BLaER1 (cell line): ENCODE measurements around the gene ZEB2.

Experiments used
- H3K27ac ChIP-seq: shearing (Covaris generic); formaldehyde crosslinking; 2 replicates; pipeline ENCODE4 v1.8.1; 2022
- H3K27me3 ChIP-seq: shearing (Covaris generic); formaldehyde crosslinking; 2 replicates; pipeline ENCODE4 v1.8.1; 2022
- H3K36me3 ChIP-seq: shearing (Covaris generic); formaldehyde crosslinking; 2 replicates; pipeline ENCODE4 v1.8.1; 2022
- H3K4me1 ChIP-seq: shearing (Covaris generic); formaldehyde crosslinking; 2 replicates; pipeline ENCODE4 v1.8.1; 2022
- H3K4me2 ChIP-seq: shearing (Covaris generic); formaldehyde crosslinking; 2 replicates; pipeline ENCODE4 v1.8.1; 2022
- H3K4me3 ChIP-seq: shearing (Covaris generic); formaldehyde crosslinking; 2 replicates; pipeline ENCODE4 v1.8.1; 2022
- H3K9ac ChIP-seq: shearing (Covaris generic); formaldehyde crosslinking; 2 replicates; pipeline ENCODE4 v1.8.1; 2022
- H3K9me3 ChIP-seq: shearing (Covaris generic); formaldehyde crosslinking; 2 replicates; pipeline ENCODE4 v1.8.1; 2022
- H4K20me1 ChIP-seq: shearing (Covaris generic); formaldehyde crosslinking; 2 replicates; pipeline ENCODE4 v1.8.1; 2022
- Cebpa-rat ChIP-seq: shearing (Covaris generic); IDR thresholded peaks from 2 replicates; pipeline ENCODE4 v1.8.1; 2022

The ZEB2 gene

DNA sequence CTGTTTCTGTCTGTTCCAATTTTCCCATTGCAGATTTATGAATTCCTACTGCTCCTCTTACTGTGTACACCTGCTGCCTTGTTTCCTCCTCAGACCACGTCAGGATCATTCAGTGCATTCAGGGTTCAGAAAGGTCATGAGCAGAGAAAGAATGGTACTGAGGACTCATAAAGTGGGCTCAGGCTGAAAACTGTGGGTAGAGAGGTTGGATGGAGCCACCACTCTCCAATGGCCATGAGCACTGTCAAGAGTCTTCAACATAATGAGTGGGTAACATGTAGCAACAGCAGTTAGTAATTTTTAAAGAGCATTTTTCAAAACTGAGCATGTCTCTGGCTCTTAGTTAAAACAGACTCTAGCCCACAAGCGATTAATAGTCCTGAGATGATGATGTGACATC, 138.2 kb downstream of the ZEB2 start:
- no peaks in the 10 kb centered on the region for H3K27me3 ChIP-seq
- no peaks in the 10 kb centered on the region for H3K9me3 ChIP-seq
- TF ChIP-seq Cebpa-rat = no peak
- H3K4me2 ChIP-seq = no peak overlapping the region
- no peak overlapping the region for H3K4me3 ChIP-seq
- peaks cover 9% of the 10 kb centered on the region; the same call in 1 of the 2 replicates for H3K36me3 ChIP-seq
- peaks cover 40% of the 10 kb centered on the region for H4K20me1 ChIP-seq
- peaks cover 24% of the 10 kb centered on the region for H3K4me1 ChIP-seq
- no peak overlapping the region for H3K27ac ChIP-seq
- H3K9ac ChIP-seq = no peak overlapping the region

GRCh38 chr2:144379851-144380311, 140.0 kb downstream of the ZEB2 start:
- TF ChIP-seq Cebpa-rat = no peak
- no peaks in the 10 kb centered on the region for H3K27me3 ChIP-seq
- no peak overlapping the region for H3K4me2 ChIP-seq
- peaks cover 25% of the 10 kb centered on the region for H3K4me1 ChIP-seq
- H3K9ac ChIP-seq = no peak overlapping the region
- no peaks in the 10 kb centered on the region for H3K36me3 ChIP-seq
- peaks cover 22% of the 10 kb centered on the region for H4K20me1 ChIP-seq
- no peak overlapping the region for H3K27ac ChIP-seq
- no peaks in the 10 kb centered on the region for H3K9me3 ChIP-seq
- H3K4me3 ChIP-seq = no peak overlapping the region

DNA sequence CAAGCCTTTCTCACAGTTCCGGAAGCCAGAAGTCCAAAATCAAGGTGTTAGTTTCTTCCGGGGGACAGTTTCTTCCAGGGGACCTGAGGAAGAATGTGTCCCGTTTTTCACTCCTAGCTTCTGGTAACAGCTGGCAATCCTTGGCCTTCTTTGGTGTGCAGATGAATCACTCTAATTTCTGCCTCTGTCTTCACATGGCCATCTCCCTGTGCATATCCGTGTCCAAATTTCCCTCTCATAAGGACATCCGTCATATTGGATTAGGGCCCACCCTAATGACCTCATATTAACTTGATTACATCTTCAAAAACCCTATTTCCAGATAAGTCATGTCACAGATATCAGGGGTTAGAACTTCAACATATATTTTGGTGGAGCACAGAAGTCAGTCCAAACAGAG, 141.4 kb downstream of the ZEB2 start:
- H3K9ac ChIP-seq = no peak overlapping the region
- H3K4me3 ChIP-seq = no peak overlapping the region
- no peaks in the 10 kb centered on the region for H3K36me3 ChIP-seq
- no peak overlapping the region for H3K27ac ChIP-seq
- H3K4me1 ChIP-seq = peaks cover 24% of the 10 kb centered on the region
- H4K20me1 ChIP-seq = peaks cover 9% of the 10 kb centered on the region
- H3K9me3 ChIP-seq = no peaks in the 10 kb centered on the region
- no peaks in the 10 kb centered on the region for H3K27me3 ChIP-seq
- no peak for TF ChIP-seq Cebpa-rat
- H3K4me2 ChIP-seq = no peak overlapping the region

GRCh38 chr2:144377914-144378313, 142.0 kb downstream of the ZEB2 start:
- Histone ChIP-seq H4K20me1 (peaks cover 6% of the 10 kb centered on the region; the same call in 1 of the 2 replicates), H3K4me2 (no peak overlapping the region), H3K36me3 (no peaks in the 10 kb centered on the region), H3K27ac (no peak overlapping the region), H3K27me3 (no peaks in the 10 kb centered on the region), H3K9me3 (no peaks in the 10 kb centered on the region), H3K4me3 (no peak overlapping the region), H3K9ac (no peak overlapping the region), H3K4me1 (peaks cover 17% of the 10 kb centered on the region)
- TF ChIP-seq Cebpa-rat = no peak

- Histone ChIP-seq H3K4me1 (peaks cover 12% of the 10 kb centered on the region; the same call in 1 of the 2 replicates), H3K27ac (no peak overlapping the region), H3K9ac (no peak overlapping the region), H4K20me1 (no peaks in the 10 kb centered on the region), H3K36me3 (no peaks in the 10 kb centered on the region), H3K9me3 (no peaks in the 10 kb centered on the region), H3K27me3 (no peaks in the 10 kb centered on the region), H3K4me2 (no peak overlapping the region), H3K4me3 (no peak overlapping the region)
- TF ChIP-seq Cebpa-rat = no peak
These were observed 143.0 kb downstream of the ZEB2 start for GRCh38 chr2:144376926-144377325.

DNA sequence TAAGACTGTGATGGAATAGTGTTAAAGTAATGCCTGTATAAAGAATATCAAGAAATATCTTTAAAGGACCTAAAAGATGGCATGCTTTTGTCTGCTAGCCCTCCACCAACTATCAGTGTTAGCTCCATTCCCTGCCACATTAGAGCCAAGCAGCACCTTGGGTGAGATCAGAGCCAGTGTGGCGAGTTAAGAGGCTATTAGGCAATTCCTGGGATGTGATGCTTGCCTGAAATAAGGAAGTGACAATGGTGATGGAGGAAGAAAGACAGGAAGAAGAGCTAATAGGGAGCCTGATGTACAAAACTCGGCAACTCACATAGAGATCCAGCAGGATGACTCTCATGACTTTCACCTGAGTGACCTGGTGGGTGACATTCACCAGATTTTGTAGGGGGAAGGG, 143.5 kb downstream of the ZEB2 start:
- Histone ChIP-seq H4K20me1 (no peaks in the 10 kb centered on the region), H3K27me3 (no peaks in the 10 kb centered on the region), H3K9ac (no peak overlapping the region), H3K36me3 (no peaks in the 10 kb centered on the region), H3K4me2 (no peak overlapping the region), H3K9me3 (no peaks in the 10 kb centered on the region), H3K4me1 (peaks cover 12% of the 10 kb centered on the region; the same call in 1 of the 2 replicates), H3K4me3 (no peak overlapping the region), H3K27ac (no peak overlapping the region)
- no peak for TF ChIP-seq Cebpa-rat

DNA sequence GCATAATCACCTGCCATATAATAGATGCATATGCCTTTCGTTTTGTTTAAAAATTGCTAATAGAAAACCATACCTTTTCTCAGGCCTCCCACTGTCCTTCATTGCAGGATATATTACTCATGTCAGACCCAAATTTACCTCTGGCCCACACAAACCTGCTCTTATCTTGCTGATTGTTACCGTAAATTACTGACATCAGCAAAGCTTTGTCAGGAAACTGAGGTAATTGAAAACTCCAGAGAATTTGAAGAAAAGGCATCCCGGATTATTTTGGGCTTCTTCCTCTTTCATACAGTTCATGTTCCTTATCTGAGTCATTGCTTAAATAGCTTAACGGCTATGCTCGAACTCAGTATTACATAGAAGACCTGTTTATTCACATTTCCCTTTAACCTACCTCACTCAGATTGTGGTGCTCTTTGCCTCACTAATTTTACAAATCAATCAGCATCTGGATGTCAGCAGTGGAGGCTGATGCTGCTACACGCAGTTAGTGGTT, 145.7 kb downstream of the ZEB2 start:
- TF ChIP-seq Cebpa-rat = no peak
- Histone ChIP-seq H4K20me1 (no peaks in the 10 kb centered on the region), H3K4me3 (no peak overlapping the region), H3K36me3 (no peaks in the 10 kb centered on the region), H3K4me1 (peaks cover 21% of the 10 kb centered on the region), H3K9me3 (no peaks in the 10 kb centered on the region), H3K27me3 (no peaks in the 10 kb centered on the region), H3K27ac (no peak overlapping the region), H3K9ac (no peak overlapping the region), H3K4me2 (peak overlapping the region; percentile 27; the same call in 1 of the 2 replicates)

DNA sequence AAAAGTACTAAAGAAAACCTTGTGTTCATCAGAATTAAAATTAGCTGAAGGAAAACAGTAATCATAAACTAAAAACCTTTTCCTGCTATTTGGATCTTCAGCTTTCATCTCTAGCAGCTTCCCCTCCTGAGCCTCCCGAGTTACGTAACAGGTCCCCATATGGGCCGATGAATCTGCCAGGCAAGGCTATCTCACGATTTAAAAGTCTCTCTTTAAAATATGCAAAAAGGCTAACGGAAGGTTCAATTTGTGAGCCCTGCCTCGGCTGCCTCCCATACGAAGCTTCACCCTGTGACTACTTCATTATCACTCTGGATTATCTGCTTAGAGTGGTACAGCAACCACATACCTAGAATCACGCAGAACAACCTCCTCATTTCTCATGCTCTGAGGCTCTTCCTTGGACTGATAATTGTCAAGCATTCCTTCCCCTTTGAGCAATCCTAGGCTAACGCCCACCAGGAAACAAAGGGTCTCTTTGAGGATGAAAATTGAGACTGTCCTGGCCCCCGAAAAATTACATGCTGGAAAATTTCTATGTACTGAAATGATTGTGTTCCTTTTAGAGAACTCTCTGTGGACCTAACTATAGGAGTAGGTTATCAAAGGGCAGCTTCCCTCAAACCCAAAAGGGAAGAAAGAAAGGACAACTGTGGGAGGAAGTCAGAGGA, 147.4 kb downstream of the ZEB2 start:
- Histone ChIP-seq H3K4me3 (no peak overlapping the region), H4K20me1 (no peaks in the 10 kb centered on the region), H3K36me3 (no peaks in the 10 kb centered on the region), H3K9me3 (no peaks in the 10 kb centered on the region), H3K27ac (no peak overlapping the region), H3K4me2 (no peak overlapping the region), H3K4me1 (peaks cover 21% of the 10 kb centered on the region), H3K9ac (no peak overlapping the region), H3K27me3 (no peaks in the 10 kb centered on the region)
- no peak for TF ChIP-seq Cebpa-rat

- H3K36me3 ChIP-seq = no peaks in the 10 kb centered on the region
- no peak overlapping the region for H3K27ac ChIP-seq
- peaks cover 21% of the 10 kb centered on the region for H3K4me1 ChIP-seq
- no peaks in the 10 kb centered on the region for H3K27me3 ChIP-seq
- no peak overlapping the region for H3K9ac ChIP-seq
- no peaks in the 10 kb centered on the region for H3K9me3 ChIP-seq
- H3K4me2 ChIP-seq = peak overlapping the region; percentile 51
- no peaks in the 10 kb centered on the region for H4K20me1 ChIP-seq
- no peak overlapping the region for H3K4me3 ChIP-seq
- TF ChIP-seq Cebpa-rat = no peak
These were observed 148.9 kb downstream of the ZEB2 start for GRCh38 chr2:144370937-144371584.

DNA sequence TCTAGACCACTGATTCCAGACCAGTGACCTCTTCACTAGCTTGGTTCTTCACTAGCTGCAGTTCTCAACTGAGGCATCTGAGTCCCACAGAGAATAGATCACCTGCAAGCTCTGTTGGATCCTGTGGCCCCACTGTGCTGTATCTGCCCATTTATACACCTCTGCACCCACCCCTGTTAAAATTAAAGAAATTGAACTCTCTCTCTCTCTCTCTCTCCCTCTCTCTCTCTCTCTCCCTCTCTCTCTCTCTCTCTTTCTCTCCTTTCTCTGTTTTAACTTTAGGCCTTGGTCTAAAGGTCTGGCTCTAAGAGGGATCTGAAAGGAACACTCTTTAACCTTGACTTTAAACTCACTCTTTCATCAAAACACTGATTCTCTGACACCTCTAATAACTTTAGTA, 150.5 kb downstream of the ZEB2 start:
- Histone ChIP-seq H3K9me3 (no peaks in the 10 kb centered on the region), H3K4me2 (no peak overlapping the region), H3K27ac (no peak overlapping the region), H3K4me1 (peaks cover 15% of the 10 kb centered on the region), H3K36me3 (no peaks in the 10 kb centered on the region), H3K27me3 (no peaks in the 10 kb centered on the region), H3K9ac (no peak overlapping the region), H3K4me3 (no peak overlapping the region), H4K20me1 (no peaks in the 10 kb centered on the region)
- no peak for TF ChIP-seq Cebpa-rat
